ENCODE measurements around the gene MYO10.

GRCh38 chr5:16675806-16676205 is 260.3 kb downstream of the MYO10 start:
- TF ChIP-seq CTCF (IDR thresholded peaks at IDR 0.05) (no peak), POLR2A (IDR thresholded peaks at IDR 0.05) (no peak), EP300 (IDR thresholded peaks at IDR 0.05) (no peak)

Data from tibial nerve (tissue), 4 donors.